Fibroblast of lung (primary cell): ENCODE results near the gene SPIRE1. TPM values are rescaled to one million over a fixed set of nuclear protein-coding genes. Genes with fewer than 3 reads are reported as not detected.
A peak's percentile ranks its signal among the peaks of the same experiment; 100 is the strongest.

Source experiments
- DNase-seq, 2 donors: peaks; one replicate each; pipeline versions ENCODE4 v3.0.0 to v3.0.0-alpha.2; 2010; ENCODE audit warnings: low read depth in 2 of 2
- H2AFZ ChIP-seq: 2 replicates; pipeline ENCODE4 v1.5.1; 2012; ENCODE audit warnings: low read length, control low read depth, inconsistent platforms
- H3K27ac ChIP-seq: 2 replicates; pipeline ENCODE4 v1.5.1; 2011; ENCODE audit warnings: low read length, control low read depth; ENCODE audit not compliant: insufficient read depth
- H3K27me3 ChIP-seq: 2 replicates; pipeline ENCODE4 v1.5.1; 2011; ENCODE audit warnings: mild to moderate bottlenecking, low read length; ENCODE audit not compliant: control insufficient read depth, insufficient read depth
- H3K36me3 ChIP-seq: 2 replicates; pipeline ENCODE4 v1.5.1; 2011; ENCODE audit warnings: low read length; ENCODE audit not compliant: control insufficient read depth, insufficient read depth
- H3K4me1 ChIP-seq: 2 replicates; pipeline ENCODE4 v1.5.1; 2011; ENCODE audit warnings: low read length; ENCODE audit not compliant: control insufficient read depth, insufficient read depth; ENCODE audit errors: extremely low read depth
- H3K4me2 ChIP-seq: 2 replicates; pipeline ENCODE4 v1.5.1; 2011; ENCODE audit warnings: low read length, control low read depth; ENCODE audit not compliant: insufficient read depth; ENCODE audit errors: extremely low read depth
- H3K4me3 ChIP-seq, 4 experiments: fragments of 200-600 bp in 1 of 4; sonication (generic) in 1 of 4; replicated peaks in 1 of 4; 2 replicates each; pipeline ENCODE4 v1.5.1; 2011 to 2016; ENCODE audit warnings: low read length in 4 of 4, low read depth in 3 of 4, mild to moderate bottlenecking in 3 of 4, control low read depth in 2 of 4, inconsistent platforms in 1 of 4, mixed read lengths in 1 of 4; ENCODE audit not compliant: insufficient read depth in 1 of 4; ENCODE audit errors: control extremely low read depth in 1 of 4
- H3K79me2 ChIP-seq: 2 replicates; pipeline ENCODE4 v1.5.1; 2012; ENCODE audit warnings: mild to moderate bottlenecking, low read length, inconsistent platforms; ENCODE audit not compliant: control insufficient read depth, insufficient read depth
- H3K9ac ChIP-seq: 2 replicates; pipeline ENCODE4 v1.5.1; 2011; ENCODE audit warnings: mild to moderate bottlenecking, low read length, control low read depth; ENCODE audit not compliant: insufficient read depth
- H3K9me3 ChIP-seq: 2 replicates; pipeline ENCODE4 v1.5.1; 2012; ENCODE audit warnings: low read depth, low read length; ENCODE audit not compliant: control insufficient read depth, insufficient read depth
- H4K20me1 ChIP-seq: 2 replicates; pipeline ENCODE4 v1.5.1; 2011; ENCODE audit warnings: low read length; ENCODE audit not compliant: control insufficient read depth, insufficient read depth; ENCODE audit errors: extremely low read depth
- CTCF ChIP-seq, 2 donors: IDR thresholded peaks in 1 of 2; conservative IDR thresholded peaks in 1 of 2; 1 replicate in 1 of 2; 2 replicates in 1 of 2; pipeline ENCODE4 v1.5.1; 2011 to 2012; ENCODE audit warnings: low read length in 2 of 2, control low read depth in 1 of 2, inconsistent platforms in 1 of 2, low read depth in 1 of 2, mild to moderate bottlenecking in 1 of 2
- EZH2 ChIP-seq: IDR thresholded peaks from 2 replicates; pipeline ENCODE4 v1.5.1; 2012; ENCODE audit warnings: low read length, control low read depth, mild to moderate bottlenecking; ENCODE audit errors: missing control alignments
- polyA plus RNA-seq, 2 donors: library from polyadenylated mRNA; depleted of rRNA in 1 of 2; stranded (reverse) in 1 of 2; unstranded in 1 of 2; fragments of >200 nt; gene quantifications; 2 replicates each; pipeline ENCODE4 v1.2.1, GENCODE V29; 2011 to 2012; ENCODE audit warnings: missing spikeins in 1 of 2
- total RNA-seq: library from RNA; depleted of rRNA; stranded (reverse); fragments of >200 nt; gene quantifications from 2 replicates; pipeline ENCODE4 v1.2.1, GENCODE V29; 2014

The SPIRE1 gene
- total and polyA plus RNA-seq, 2 donors (not counting 1 experiment from before 2014, with no cell fraction given): 19.0 to 31.0 TPM

DNA sequence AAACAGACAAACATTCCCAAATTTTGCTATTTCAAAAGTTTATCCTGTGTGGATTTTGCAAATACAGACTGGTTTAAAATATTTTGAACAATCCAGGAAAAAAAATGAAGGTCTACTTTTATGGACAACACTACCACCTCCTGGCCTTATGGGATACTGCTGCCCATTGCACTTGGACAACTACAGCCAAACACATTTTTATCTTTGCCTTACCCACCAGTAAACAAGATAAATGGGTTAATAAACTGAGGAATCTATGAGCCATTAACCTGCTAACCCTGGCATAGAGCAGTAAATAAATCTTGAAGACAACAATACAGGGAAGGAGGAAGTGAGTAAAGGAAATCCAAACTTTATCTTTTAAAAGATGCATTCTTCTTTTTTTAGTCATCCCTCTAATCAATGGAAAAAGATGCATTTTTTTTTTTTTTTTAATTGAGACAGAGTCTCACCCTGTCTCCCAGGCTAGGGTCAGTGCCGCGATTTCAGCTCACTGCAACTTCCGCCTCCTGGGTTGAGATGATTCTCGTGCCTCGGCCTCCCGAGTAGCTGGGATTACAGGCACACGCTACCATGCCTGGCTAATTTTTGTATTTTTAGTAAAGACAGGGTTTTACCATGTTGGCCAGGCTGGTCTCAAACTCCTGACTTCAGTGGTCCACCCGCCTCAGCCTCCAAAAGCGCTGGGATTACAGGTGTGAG, 2.1 kb upstream of the SPIRE1 start:
- no peak overlapping the region for H3K4me3 ChIP-seq
- H3K9me3 ChIP-seq: no peaks in the 10 kb centered on the region
- H2AFZ ChIP-seq: no peak overlapping the region
- DNase-seq: peak; percentile 61 to 80
- no peak overlapping the region for H3K27ac ChIP-seq
- H3K4me1 ChIP-seq: peaks cover 2% of the 10 kb centered on the region
- H3K4me2 ChIP-seq: no peak overlapping the region
- TF ChIP-seq CTCF (conservative IDR thresholded peaks at IDR 0.05 in 1 of 2, IDR thresholded peaks at IDR 0.05 in 1 of 2; ENCODE audit: low read depth in 1 of 2, low read length in 2 of 2): peak; percentile 90 to 95
- no peak for TF ChIP-seq EZH2
- H3K9ac ChIP-seq: no peak overlapping the region
- no peaks in the 10 kb centered on the region for H3K27me3 ChIP-seq
- no peaks in the 10 kb centered on the region for H3K36me3 ChIP-seq
- H4K20me1 ChIP-seq: no peaks in the 10 kb centered on the region
- H3K79me2 ChIP-seq: peaks cover 20% of the 10 kb centered on the region

- H3K36me3 ChIP-seq: no peaks in the 10 kb centered on the region
- TF ChIP-seq EZH2 (no peak), CTCF (conservative IDR thresholded peaks at IDR 0.05 in 1 of 2, IDR thresholded peaks at IDR 0.05 in 1 of 2; ENCODE audit: low read depth in 1 of 2, low read length in 2 of 2) (no peak)
- peak overlapping the region; percentile 26 for H3K27ac ChIP-seq
Observed at GRCh38 chr18:12658426-12659138, 675 bp upstream of the SPIRE1 start.

DNA sequence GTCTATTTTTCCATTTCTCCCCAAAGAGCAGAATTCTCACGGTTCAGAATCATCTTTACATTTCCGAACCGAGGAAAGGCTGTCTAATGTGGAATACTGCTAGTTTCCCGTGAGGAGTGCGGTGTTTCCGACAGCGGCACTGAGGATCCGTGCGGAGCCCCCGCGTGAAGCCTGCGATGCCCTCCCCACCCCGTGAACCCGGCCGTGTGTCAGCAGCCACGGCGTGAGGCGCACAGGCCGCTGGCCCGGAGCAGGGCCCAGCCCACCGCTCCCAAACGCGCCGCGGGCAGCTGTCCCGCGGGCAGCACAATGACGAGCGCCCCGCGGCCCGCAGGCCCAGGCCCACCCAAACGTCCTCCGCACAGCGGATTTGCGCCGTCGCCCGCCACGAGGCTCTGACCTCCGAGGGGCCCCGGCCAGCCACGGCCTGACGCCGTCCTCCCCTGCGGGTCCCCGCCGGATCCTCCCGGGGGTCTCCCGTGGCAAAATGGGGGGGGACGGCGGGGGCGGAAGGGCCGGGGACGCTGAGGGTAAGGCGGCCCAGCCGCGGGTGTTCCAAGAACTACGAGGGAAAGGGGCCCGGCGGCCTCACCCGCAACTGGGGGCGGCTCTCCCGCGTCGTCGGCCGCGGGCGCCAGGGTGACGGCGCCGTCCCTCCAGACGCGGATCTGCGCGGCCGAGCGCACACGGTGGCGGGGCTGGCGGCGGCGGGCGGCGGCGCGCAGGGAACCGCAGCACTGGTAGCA, 796 bp downstream of the SPIRE1 start:
- TF ChIP-seq EZH2 (no peak), CTCF (conservative IDR thresholded peaks at IDR 0.05 in 1 of 2, IDR thresholded peaks at IDR 0.05 in 1 of 2; ENCODE audit: low read depth in 1 of 2, low read length in 2 of 2) (no peak)

More at GRCh38 chr18:12658426-12659138, 675 bp upstream of the SPIRE1 start:
- peak overlapping the region; percentile 71 for H3K4me2 ChIP-seq
- H3K4me1 ChIP-seq: peaks cover 2% of the 10 kb centered on the region
- no peaks in the 10 kb centered on the region for H3K27me3 ChIP-seq
- peak overlapping the region; percentile 83 for H2AFZ ChIP-seq
- no peaks in the 10 kb centered on the region for H3K9me3 ChIP-seq
- H4K20me1 ChIP-seq: no peaks in the 10 kb centered on the region
- H3K9ac ChIP-seq: peak overlapping the region; percentile 89
- DNase-seq: peak; percentile 50 to 59
- H3K79me2 ChIP-seq: peaks cover 32% of the 10 kb centered on the region
- H3K4me3 ChIP-seq: peak overlapping the region; percentile 25 to 80 (median 55)

More for the DNA sequence above, 796 bp downstream of the SPIRE1 start:
- peak overlapping the region; percentile 79 for H3K27ac ChIP-seq
- H3K9me3 ChIP-seq: no peaks in the 10 kb centered on the region
- H3K27me3 ChIP-seq: no peaks in the 10 kb centered on the region
- H4K20me1 ChIP-seq: no peaks in the 10 kb centered on the region
- DNase-seq: peak; percentile 37 to 58
- H2AFZ ChIP-seq: peak overlapping the region; percentile 14
- peaks cover 2% of the 10 kb centered on the region for H3K4me1 ChIP-seq
- H3K4me2 ChIP-seq: peak overlapping the region; percentile 89
- H3K4me3 ChIP-seq: peak overlapping the region; percentile 66 to 98 (median 74)
- peak overlapping the region; percentile 89 for H3K9ac ChIP-seq
- no peaks in the 10 kb centered on the region for H3K36me3 ChIP-seq
- H3K79me2 ChIP-seq: peaks cover 45% of the 10 kb centered on the region
